SJCRH30 (cell line): ENCODE measurements around the gene PASD1. TPM values are rescaled to one million over a fixed set of nuclear protein-coding genes. Genes with fewer than 3 reads are reported as not detected.

Source experiments
- total RNA-seq: library from RNA; depleted of rRNA; stranded (reverse); fragments of >200 nt; shearing (Covaris generic); gene quantifications from 2 replicates; pipeline ENCODE4 v1.2.3, GENCODE V29; 2014; rRNA removed

PASD1 gene
- total RNA-seq, 1 experiment from 2014 or later, result not detected

Other genes with a start within 250 kb of the PASD1 start
- 63.6 and 64.5 TPM in 2 replicates for gene VMA21, start 166.5 kb upstream of the PASD1 start, total RNA-seq
- gene PRRG3, start 131.8 kb downstream of the PASD1 start, total RNA-seq, result not detected in 2 replicates
- 0.28 TPM in 1 of 2 replicates, not detected in the other for gene FATE1, start 152.4 kb downstream of the PASD1 start, total RNA-seq
- gene CNGA2, start 171.1 kb downstream of the PASD1 start, total RNA-seq, result not detected in 2 replicates